Measurements from ENCODE around the gene DENND1A.

DENND1A gene

DNA sequence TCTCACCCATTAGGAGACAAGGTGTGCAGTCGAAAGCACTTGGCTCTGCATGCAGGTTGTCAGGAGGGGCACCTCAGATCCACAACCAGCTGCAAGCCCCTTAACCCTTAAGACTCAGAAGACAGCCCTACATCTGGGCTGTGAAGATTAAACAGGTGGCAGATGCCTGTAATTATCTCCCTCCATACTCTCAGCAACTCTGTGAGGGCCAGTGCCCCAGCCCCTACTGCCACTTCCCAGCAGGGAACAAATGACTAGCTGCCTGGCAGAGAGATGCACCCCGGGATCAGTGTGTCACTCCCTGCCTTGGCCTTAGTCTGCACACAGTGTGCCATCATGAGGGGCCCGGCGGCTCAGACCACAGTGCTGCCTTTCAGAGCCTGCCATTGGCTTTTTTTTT, 532.0 kb downstream of the DENND1A start:
- DNase-seq, result no peak

- DNase-seq, result no peak
Observed at GRCh38 chr9:123395689-123396511, 534.0 kb downstream of the DENND1A start.

GRCh38 chr9:123395276-123395688, 534.6 kb downstream of the DENND1A start:
- DNase-seq, result no peak

DNA sequence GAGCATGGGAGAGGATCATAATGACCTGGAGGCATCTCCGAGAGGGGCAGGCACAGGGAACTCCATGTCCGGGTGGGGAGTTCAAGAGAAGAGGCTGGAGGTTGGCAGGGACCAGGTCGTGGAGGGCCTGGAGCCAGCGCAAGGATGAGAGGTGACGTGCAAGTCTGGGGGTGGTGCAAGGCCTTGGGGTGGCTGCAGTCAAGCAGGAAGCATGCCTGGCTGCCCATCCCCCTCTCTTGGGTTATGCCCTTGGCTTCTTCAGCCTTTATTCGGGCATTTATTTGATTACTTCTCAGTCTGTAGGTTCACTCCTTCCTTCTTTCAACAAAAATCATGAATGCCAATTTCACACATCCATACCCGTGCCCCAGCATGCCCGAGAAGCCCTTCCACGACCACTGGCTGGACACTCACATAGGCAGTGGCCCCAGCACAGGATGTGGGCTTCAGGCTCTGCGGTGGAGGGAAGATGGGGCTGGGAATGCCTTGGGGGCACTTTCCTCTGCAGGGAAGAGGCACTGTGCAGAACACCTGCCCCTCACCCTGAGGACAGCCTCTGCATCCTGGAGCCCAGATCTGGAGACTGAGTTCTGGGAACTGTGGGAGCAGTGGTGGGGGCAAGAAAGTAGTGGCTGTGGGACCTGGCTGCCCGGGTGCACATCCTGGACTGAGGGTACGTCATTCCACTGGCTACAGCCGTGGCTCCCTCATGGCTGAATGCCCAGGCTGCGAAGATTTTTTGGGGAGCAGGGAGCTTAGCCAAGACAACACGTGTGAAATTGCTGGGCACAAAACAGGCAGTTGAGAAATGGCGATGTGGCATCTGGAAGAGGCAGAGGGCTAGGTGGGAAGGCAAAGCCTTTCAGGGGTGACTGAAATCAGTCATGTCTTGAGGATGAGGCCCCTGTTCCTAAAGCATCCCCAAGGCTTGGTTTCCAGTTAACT, 535.4 kb downstream of the DENND1A start:
- no peak for DNase-seq

- DNase-seq, result no peak
Observed at GRCh38 chr9:123392802-123393201, 537.1 kb downstream of the DENND1A start.

GRCh38 chr9:123391946-123392345, 538.0 kb downstream of the DENND1A start:
- DNase-seq, result no peak

DNA sequence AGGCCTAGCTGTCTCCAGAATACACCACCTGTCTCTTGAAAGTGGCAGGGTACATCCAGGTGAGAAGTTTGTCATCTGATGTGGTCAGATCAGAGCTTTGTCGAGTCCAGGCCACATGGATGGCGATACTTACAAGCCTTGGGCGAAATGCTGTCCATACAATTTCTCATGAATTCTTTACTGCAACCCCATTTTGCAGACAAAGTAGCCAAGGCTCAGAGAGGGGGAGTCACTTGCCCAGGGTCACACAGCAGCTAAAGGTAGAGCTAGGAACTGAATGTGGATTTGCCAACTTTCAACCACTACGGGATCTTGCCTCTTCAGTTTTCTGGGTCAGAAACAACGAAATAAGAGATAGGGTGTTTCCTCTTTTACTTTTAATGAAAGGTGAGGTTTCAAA, 538.7 kb downstream of the DENND1A start:
- no peak for DNase-seq

DNA sequence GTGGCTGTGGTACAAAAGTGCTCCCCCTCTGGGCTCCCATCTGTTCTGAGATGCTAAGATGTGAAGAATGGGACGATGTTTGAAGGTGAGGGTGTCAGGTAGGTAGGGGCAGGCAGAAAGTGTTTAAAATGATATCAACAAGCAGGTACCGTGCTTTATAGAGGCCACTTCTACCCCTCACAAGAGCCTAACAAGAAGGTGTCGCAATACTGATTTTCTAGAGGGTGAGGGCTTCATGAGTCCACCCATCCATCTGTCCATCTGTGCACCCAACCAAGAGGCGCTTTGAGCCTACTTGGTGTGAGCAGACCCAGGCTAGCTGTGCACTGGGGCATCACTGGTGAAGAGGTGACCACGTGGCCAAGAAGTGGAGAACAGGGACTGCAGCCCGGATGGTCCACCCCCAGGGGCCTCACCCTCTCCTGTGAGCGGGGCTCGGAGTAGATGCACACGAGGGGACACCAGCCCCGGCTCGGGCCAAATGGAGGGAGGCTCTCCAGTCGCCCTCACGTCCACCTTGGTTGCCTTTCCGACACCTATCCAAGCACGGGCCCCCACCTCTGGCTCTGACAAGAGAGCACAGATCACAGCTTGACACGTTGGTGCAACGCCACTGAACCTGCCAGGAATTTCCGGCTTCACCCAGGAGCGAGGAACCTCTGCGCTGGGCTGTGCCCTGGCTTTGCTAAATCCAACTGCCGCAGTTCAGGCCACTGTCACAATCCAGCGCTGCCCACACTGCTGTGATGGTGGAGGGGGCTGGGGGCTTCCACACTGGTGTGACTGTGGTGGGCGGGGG, 539.4 kb downstream of the DENND1A start:
- no peak for DNase-seq

DNA sequence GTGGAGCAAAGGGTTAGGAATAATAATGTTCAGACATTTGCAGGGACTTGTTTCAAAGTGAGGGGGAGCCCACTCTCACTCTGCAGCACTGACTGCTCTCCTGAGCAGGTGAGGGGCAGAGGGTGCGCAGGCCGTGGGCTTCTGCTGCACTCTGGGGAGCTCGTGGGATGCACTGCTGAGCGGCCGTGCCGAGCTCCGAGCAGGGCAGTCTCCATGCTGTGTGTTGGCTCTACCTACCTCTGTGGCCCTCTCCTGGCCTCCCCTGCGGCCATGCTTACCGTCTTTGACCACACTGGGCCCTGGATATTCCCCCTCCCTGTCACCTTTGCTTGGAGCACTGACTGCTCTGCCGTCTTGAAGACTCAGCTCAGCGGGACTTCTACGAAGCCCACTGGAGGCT, 540.2 kb downstream of the DENND1A start:
- DNase-seq, result no peak

DNA sequence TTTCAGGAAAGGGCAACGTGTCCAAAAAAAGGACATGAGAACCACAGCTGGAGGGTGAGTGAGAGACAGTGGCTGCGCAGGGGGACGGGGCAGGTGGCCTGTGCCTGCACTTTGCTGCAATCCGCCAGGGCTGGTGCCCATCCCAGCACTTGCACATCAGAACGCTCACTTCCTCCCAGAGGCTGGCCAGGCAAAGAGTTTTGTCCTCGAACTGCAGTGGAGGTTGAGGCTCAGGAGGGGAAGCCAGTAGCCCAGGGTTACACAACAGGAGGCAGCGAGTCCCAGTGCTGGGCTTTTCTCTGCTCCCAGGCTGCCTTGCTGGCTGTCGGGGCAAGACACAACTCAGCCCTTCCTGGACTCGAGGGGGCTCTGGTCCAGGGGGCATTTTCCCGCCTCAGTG, 540.9 kb downstream of the DENND1A start:
- no peak for DNase-seq

- no peak for DNase-seq
Observed at GRCh38 chr9:123387686-123388085, 542.2 kb downstream of the DENND1A start.

DNA sequence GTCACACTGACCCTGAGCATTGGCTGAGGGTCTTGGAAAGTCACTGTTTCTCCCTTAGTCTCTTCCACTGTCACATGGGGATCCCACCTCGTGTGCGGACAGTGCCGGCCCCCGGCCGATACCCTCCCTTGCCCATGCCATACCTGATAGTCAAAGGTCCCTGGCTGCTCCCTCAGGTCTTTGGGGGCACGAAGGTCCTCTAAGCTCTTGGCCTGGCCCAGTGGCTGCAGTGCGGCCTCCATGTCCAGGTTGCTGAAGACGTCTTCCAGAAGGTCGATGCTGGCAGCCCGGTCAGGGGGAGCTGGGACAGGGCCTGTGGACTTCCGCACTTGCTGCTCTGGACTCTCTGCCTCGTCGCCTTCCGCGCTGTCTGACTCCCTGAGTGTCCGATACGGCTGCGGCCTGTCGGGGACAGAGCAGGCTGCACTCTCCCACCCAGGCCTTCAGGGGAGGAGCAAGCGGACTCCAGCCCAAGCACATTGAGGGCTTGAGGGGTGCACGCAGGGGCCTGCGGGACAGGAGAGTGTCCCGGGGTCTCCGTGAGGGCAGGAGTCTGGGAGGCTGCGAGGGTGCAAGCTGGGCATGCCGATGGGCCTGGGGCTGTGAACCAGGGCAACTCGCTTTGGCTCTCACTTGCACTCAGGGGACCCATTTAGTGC, 546.3 kb downstream of the DENND1A start:
- no peak for DNase-seq

GRCh38 chr9:123382653-123383511, 547.0 kb downstream of the DENND1A start:
- no peak for DNase-seq

DNA sequence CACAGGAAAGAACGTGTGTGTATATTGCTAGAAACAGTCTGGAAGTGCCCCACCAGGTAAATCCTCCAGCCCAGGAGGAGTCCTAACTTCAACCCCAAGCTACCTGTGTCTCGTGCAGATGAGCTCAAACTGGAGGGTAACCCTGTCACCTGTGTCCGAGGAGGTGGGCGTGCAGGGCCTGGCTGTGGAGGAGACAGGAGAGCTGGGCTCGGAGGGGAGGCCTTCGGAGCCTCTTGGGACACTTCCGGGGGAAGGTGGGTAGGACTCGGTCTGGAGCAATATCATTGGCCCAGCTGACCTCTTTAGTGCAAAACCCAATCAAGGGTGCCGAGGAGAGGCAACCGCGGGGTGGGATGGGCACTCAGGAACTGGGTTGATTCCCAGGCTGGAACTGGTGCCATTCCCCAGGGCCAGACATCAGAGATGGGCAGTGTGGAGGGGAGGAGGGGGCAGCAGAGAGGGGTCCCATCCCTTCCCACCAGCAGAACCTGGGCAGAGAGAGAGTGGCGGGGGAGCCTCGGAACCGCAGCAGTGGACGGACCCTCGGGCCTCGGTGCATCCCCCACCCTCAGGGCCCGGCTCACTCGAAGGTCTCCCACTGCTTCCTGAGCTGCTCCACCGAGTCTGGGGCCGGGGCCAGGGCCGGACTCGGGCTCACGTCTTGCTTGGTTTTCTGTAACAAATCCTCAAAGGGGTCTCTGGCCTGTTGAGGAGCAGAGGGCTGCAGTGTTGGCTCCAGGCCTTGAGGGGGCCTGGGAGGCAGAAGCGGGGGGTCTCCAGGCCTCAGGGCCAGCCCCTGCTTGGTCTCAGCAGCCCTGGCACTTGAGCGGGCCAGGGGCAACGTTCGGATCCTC, 548.8 kb downstream of the DENND1A start:
- no peak for DNase-seq

GRCh38 chr9:123378956-123379660, 550.8 kb downstream of the DENND1A start:
- no peak for DNase-seq

- no peak for DNase-seq
Observed at GRCh38 chr9:123378025-123378424, 551.9 kb downstream of the DENND1A start.

DNA sequence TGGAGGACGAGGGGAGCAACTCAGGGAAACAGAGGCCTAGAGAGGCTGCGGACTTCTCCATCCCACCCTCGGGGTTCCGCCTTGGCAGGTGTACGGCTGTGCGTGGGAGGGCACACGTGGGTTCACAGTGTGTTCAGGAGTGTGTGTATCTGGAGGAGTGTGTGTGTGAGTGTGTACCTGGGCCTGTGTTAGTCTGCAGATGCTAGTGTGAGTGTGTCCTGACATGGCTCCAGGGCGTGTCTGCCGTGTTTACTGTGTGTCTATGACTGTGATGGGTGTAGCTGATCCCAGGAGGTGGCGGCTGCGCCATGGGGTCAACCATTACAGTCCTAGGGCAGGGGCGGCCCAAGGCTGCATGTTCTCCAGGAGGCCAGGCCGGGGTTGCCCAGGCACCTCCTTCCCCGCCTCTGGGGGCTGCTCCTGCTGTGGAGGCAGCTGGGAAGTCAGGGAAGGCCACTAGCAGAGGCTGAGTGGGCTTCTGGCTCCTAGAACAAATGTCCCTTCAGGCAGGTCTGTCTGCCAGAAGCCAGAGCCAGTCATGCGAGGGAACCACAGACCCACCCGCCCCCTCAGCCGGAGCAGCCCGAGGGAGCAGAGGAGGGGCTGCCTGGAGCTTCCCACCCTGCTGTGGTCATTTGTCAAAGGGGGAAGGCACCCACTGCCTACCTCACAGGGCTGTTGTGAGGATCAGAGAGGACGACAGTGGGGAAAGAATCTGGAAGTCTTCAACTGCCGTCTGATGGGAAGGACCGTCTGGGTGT, 552.5 kb downstream of the DENND1A start:
- DNase-seq, result no peak

DNA sequence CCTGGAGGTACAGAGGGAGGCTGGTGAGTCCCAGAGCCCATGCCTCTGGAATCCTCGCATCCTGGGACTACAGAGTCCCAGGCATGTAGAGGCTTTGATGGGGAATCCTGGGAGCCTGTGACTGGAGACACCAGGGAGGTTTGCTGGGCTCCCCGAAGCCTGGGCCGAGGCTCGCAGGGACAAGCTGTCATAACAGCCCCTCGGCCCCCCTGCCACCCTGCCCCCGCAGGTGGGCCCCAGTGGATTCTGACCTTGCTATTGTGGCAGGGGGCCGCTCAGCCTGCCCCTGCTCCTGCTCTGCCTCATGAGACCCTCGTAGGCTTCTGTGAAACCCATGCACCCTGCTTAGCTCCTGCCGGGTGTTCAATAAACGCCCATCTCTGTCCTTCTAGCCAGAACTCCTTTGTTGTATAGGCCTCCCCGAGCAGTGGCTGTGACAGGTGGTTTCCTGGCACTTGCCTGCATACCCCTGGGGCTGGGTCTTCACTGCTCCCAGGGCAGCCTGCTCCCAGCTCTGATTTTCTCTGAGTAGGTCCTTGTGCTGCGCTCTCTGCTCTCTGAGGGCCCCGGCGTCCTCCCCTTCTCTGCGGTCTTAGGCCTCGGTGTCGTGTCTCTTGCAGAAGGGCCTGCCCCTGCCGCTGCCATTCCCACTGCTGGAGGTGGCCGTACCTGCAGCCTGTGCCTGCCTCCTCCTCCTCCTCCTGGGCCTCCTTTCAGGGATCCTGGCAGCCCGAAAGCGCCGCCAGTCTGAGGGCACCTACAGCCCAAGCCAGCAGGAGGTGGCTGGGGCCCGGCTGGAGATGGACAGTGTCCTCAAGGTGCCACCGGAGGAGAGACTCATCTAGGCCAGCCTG, 553.5 kb downstream of the DENND1A start:
- no peak for DNase-seq

Measured in CD4-positive, alpha-beta T cell treated with Interleukin-17A for 1 hour (primary cell).